ENCODE results near the gene MALSU1. TPM values are rescaled to one million over a fixed set of nuclear protein-coding genes. Genes with fewer than 3 reads are reported as not detected.

Gene MALSU1
- total RNA-seq, 1 donor from 2014 or later: 40.9 TPM

GRCh38 chr7:23276947-23277346 is 22.2 kb upstream of the MALSU1 start:
- no peak for TF ChIP-seq CTCF (IDR thresholded peaks at IDR 0.05)
- DNase-seq (ENCODE audit: low spot score): no peak
- no peaks in the 10 kb centered on the region for H3K9me3 Mint-ChIP-seq (ENCODE audit: low read depth)
- peaks cover 1% of the 10 kb centered on the region for H3K36me3 Mint-ChIP-seq (ENCODE audit: low read depth)
- H3K4me3 Mint-ChIP-seq (ENCODE audit: unreplicated experiment): no peak overlapping the region
- H3K27me3 Mint-ChIP-seq (ENCODE audit: low read depth): no peaks in the 10 kb centered on the region
- H3K27ac Mint-ChIP-seq (ENCODE audit: unreplicated experiment): no peak overlapping the region
- H3K4me1 Mint-ChIP-seq (ENCODE audit: low read depth): peaks cover 13% of the 10 kb centered on the region

- Mint-ChIP-seq H3K9me3 (ENCODE audit: low read depth) (no peaks in the 10 kb centered on the region), H3K4me3 (ENCODE audit: unreplicated experiment) (no peak overlapping the region), H3K27ac (ENCODE audit: unreplicated experiment) (no peak overlapping the region), H3K27me3 (ENCODE audit: low read depth) (no peaks in the 10 kb centered on the region), H3K4me1 (ENCODE audit: low read depth) (peaks cover 13% of the 10 kb centered on the region), H3K36me3 (ENCODE audit: low read depth) (peaks cover 1% of the 10 kb centered on the region)
- DNase-seq (ENCODE audit: low spot score): no peak
- peak; percentile 89 for TF ChIP-seq CTCF (IDR thresholded peaks at IDR 0.05)
These were observed 21.7 kb upstream of the MALSU1 start for GRCh38 chr7:23277359-23277989.

GRCh38 chr7:23279819-23280525 is 19.2 kb upstream of the MALSU1 start:
- Mint-ChIP-seq H3K4me1 (ENCODE audit: low read depth) (no peaks in the 10 kb centered on the region), H3K4me3 (ENCODE audit: unreplicated experiment) (no peak overlapping the region), H3K27me3 (ENCODE audit: low read depth) (no peaks in the 10 kb centered on the region), H3K9me3 (ENCODE audit: low read depth) (no peaks in the 10 kb centered on the region), H3K36me3 (ENCODE audit: low read depth) (no peaks in the 10 kb centered on the region), H3K27ac (ENCODE audit: unreplicated experiment) (no peak overlapping the region)
- DNase-seq (ENCODE audit: low spot score): no peak
- TF ChIP-seq CTCF (IDR thresholded peaks at IDR 0.05): no peak

GRCh38 chr7:23283086-23283485 is 16.1 kb upstream of the MALSU1 start:
- Mint-ChIP-seq H3K9me3 (ENCODE audit: low read depth) (no peaks in the 10 kb centered on the region), H3K4me3 (ENCODE audit: unreplicated experiment) (no peak overlapping the region), H3K27ac (ENCODE audit: unreplicated experiment) (no peak overlapping the region), H3K27me3 (ENCODE audit: low read depth) (no peaks in the 10 kb centered on the region), H3K4me1 (ENCODE audit: low read depth) (no peaks in the 10 kb centered on the region), H3K36me3 (ENCODE audit: low read depth) (no peaks in the 10 kb centered on the region)
- DNase-seq (ENCODE audit: low spot score): no peak
- no peak for TF ChIP-seq CTCF (IDR thresholded peaks at IDR 0.05)

GRCh38 chr7:23284871-23285270 is 14.3 kb upstream of the MALSU1 start:
- H3K4me1 Mint-ChIP-seq (ENCODE audit: low read depth): no peaks in the 10 kb centered on the region
- H3K27ac Mint-ChIP-seq (ENCODE audit: unreplicated experiment): no peak overlapping the region
- H3K27me3 Mint-ChIP-seq (ENCODE audit: low read depth): no peaks in the 10 kb centered on the region
- H3K9me3 Mint-ChIP-seq (ENCODE audit: low read depth): no peaks in the 10 kb centered on the region
- TF ChIP-seq CTCF (IDR thresholded peaks at IDR 0.05): no peak
- H3K4me3 Mint-ChIP-seq (ENCODE audit: unreplicated experiment): no peak overlapping the region
- DNase-seq (ENCODE audit: low spot score): no peak
- H3K36me3 Mint-ChIP-seq (ENCODE audit: low read depth): no peaks in the 10 kb centered on the region

Data from chondrocyte (in vitro differentiated cells).